ENCODE results near the gene LAYN.
A peak's percentile ranks its signal among the peaks of the same experiment; 100 is the strongest.

Gene LAYN

GRCh38 chr11:111572581-111572980, 32.1 kb downstream of the LAYN start:
- no peak overlapping the region for H3K4me3 ChIP-seq
- H3K9me3 ChIP-seq (ENCODE audit: low read depth, low read length): no peaks in the 10 kb centered on the region
- no peak for DNase-seq (ENCODE audit: low read depth, low spot score)
- H3K9ac ChIP-seq (ENCODE audit: insufficient read length): no peak overlapping the region
- no peaks in the 10 kb centered on the region for H3K36me3 ChIP-seq (ENCODE audit: insufficient read depth, low read length)
- TF ChIP-seq EZH2 (IDR thresholded peaks at IDR 0.05) (no peak), FOXP2 (optimal IDR thresholded peaks at IDR 0.05; ENCODE audit: control extremely low read depth, extremely low read length, insufficient read depth) (no peak), POLR2AphosphoS5 (IDR thresholded peaks at IDR 0.05; ENCODE audit: borderline replicate concordance, low read depth, low read length) (no peak)
- H3K27ac ChIP-seq: no peak overlapping the region; the same call in 1 of the 2 replicates

GRCh38 chr11:111573821-111574249, 33.3 kb downstream of the LAYN start:
- Histone ChIP-seq H3K36me3 (ENCODE audit: insufficient read depth, low read length) (no peaks in the 10 kb centered on the region), H3K4me3 (peak overlapping the region; percentile 57), H3K9me3 (ENCODE audit: low read depth, low read length) (no peaks in the 10 kb centered on the region), H3K27ac (peak overlapping the region; percentile 91), H3K9ac (ENCODE audit: insufficient read length) (peak overlapping the region; percentile 52)
- no peak for TF ChIP-seq FOXP2 (optimal IDR thresholded peaks at IDR 0.05; ENCODE audit: control extremely low read depth, extremely low read length, insufficient read depth)
- no peak for TF ChIP-seq EZH2 (IDR thresholded peaks at IDR 0.05)
- TF ChIP-seq POLR2AphosphoS5 (IDR thresholded peaks at IDR 0.05; ENCODE audit: borderline replicate concordance, low read depth, low read length): no peak
- no peak for DNase-seq (ENCODE audit: low read depth, low spot score)

GRCh38 chr11:111574373-111575225, 34.1 kb downstream of the LAYN start:
- Histone ChIP-seq H3K9me3 (ENCODE audit: low read depth, low read length) (no peaks in the 10 kb centered on the region), H3K4me3 (peak overlapping the region; percentile 57), H3K27ac (peak overlapping the region; percentile 91), H3K36me3 (ENCODE audit: insufficient read depth, low read length) (no peaks in the 10 kb centered on the region), H3K9ac (ENCODE audit: insufficient read length) (peak overlapping the region; percentile 52)
- TF ChIP-seq FOXP2 (optimal IDR thresholded peaks at IDR 0.05; ENCODE audit: control extremely low read depth, extremely low read length, insufficient read depth): no peak
- no peak for TF ChIP-seq EZH2 (IDR thresholded peaks at IDR 0.05)
- TF ChIP-seq POLR2AphosphoS5 (IDR thresholded peaks at IDR 0.05; ENCODE audit: borderline replicate concordance, low read depth, low read length): no peak
- DNase-seq (ENCODE audit: low read depth, low spot score): no peak

GRCh38 chr11:111575740-111576139, 35.2 kb downstream of the LAYN start:
- H3K4me3 ChIP-seq: no peak overlapping the region
- no peak for TF ChIP-seq POLR2AphosphoS5 (IDR thresholded peaks at IDR 0.05; ENCODE audit: borderline replicate concordance, low read depth, low read length)
- no peak for TF ChIP-seq EZH2 (IDR thresholded peaks at IDR 0.05)
- TF ChIP-seq FOXP2 (optimal IDR thresholded peaks at IDR 0.05; ENCODE audit: control extremely low read depth, extremely low read length, insufficient read depth): no peak
- no peak for DNase-seq (ENCODE audit: low read depth, low spot score)

GRCh38 chr11:111577821-111578220, 37.3 kb downstream of the LAYN start:
- Histone ChIP-seq H3K27ac (no peak overlapping the region), H3K9me3 (ENCODE audit: low read depth, low read length) (no peaks in the 10 kb centered on the region), H3K9ac (ENCODE audit: insufficient read length) (no peak overlapping the region), H3K4me3 (no peak overlapping the region), H3K36me3 (ENCODE audit: insufficient read depth, low read length) (no peaks in the 10 kb centered on the region)
- DNase-seq (ENCODE audit: low read depth, low spot score): no peak
- no peak for TF ChIP-seq FOXP2 (optimal IDR thresholded peaks at IDR 0.05; ENCODE audit: control extremely low read depth, extremely low read length, insufficient read depth)
- no peak for TF ChIP-seq POLR2AphosphoS5 (IDR thresholded peaks at IDR 0.05; ENCODE audit: borderline replicate concordance, low read depth, low read length)
- TF ChIP-seq EZH2 (IDR thresholded peaks at IDR 0.05): no peak

More at GRCh38 chr11:111575740-111576139, 35.2 kb downstream of the LAYN start:
- Histone ChIP-seq H3K36me3 (ENCODE audit: insufficient read depth, low read length) (no peaks in the 10 kb centered on the region), H3K9me3 (ENCODE audit: low read depth, low read length) (no peaks in the 10 kb centered on the region), H3K9ac (ENCODE audit: insufficient read length) (no peak overlapping the region), H3K27ac (no peak overlapping the region)

GRCh38 chr11:111581341-111581740, 40.8 kb downstream of the LAYN start:
- Histone ChIP-seq H3K36me3 (ENCODE audit: insufficient read depth, low read length) (no peaks in the 10 kb centered on the region), H3K9ac (ENCODE audit: insufficient read length) (no peak overlapping the region), H3K27ac (no peak overlapping the region), H3K9me3 (ENCODE audit: low read depth, low read length) (no peaks in the 10 kb centered on the region), H3K4me3 (no peak overlapping the region)
- DNase-seq (ENCODE audit: low read depth, low spot score): no peak
- TF ChIP-seq EZH2 (IDR thresholded peaks at IDR 0.05): no peak
- no peak for TF ChIP-seq POLR2AphosphoS5 (IDR thresholded peaks at IDR 0.05; ENCODE audit: borderline replicate concordance, low read depth, low read length)
- TF ChIP-seq FOXP2 (optimal IDR thresholded peaks at IDR 0.05; ENCODE audit: control extremely low read depth, extremely low read length, insufficient read depth): no peak

- no peaks in the 10 kb centered on the region for H3K9me3 ChIP-seq (ENCODE audit: low read depth, low read length)
- DNase-seq (ENCODE audit: low read depth, low spot score): no peak
- H3K4me3 ChIP-seq: no peak overlapping the region
- H3K27ac ChIP-seq: no peak overlapping the region
- no peaks in the 10 kb centered on the region for H3K36me3 ChIP-seq (ENCODE audit: insufficient read depth, low read length)
- TF ChIP-seq POLR2AphosphoS5 (IDR thresholded peaks at IDR 0.05; ENCODE audit: borderline replicate concordance, low read depth, low read length): no peak
- no peak for TF ChIP-seq EZH2 (IDR thresholded peaks at IDR 0.05)
- no peak for TF ChIP-seq FOXP2 (optimal IDR thresholded peaks at IDR 0.05; ENCODE audit: control extremely low read depth, extremely low read length, insufficient read depth)
- no peak overlapping the region for H3K9ac ChIP-seq (ENCODE audit: insufficient read length)
These were observed 41.6 kb downstream of the LAYN start for GRCh38 chr11:111582163-111582562.

- H3K27ac ChIP-seq: no peak overlapping the region
- H3K4me3 ChIP-seq: no peak overlapping the region
- H3K9me3 ChIP-seq (ENCODE audit: low read depth, low read length): no peaks in the 10 kb centered on the region
- H3K9ac ChIP-seq (ENCODE audit: insufficient read length): no peak overlapping the region
- no peak for TF ChIP-seq POLR2AphosphoS5 (IDR thresholded peaks at IDR 0.05; ENCODE audit: borderline replicate concordance, low read depth, low read length)
- TF ChIP-seq FOXP2 (optimal IDR thresholded peaks at IDR 0.05; ENCODE audit: control extremely low read depth, extremely low read length, insufficient read depth): no peak
- no peak for TF ChIP-seq EZH2 (IDR thresholded peaks at IDR 0.05)
- no peaks in the 10 kb centered on the region for H3K36me3 ChIP-seq (ENCODE audit: insufficient read depth, low read length)
- no peak for DNase-seq (ENCODE audit: low read depth, low spot score)
These were observed 42.4 kb downstream of the LAYN start for GRCh38 chr11:111582881-111583280.

Data from SK-N-MC (cell line).